ENCODE data around the gene STK32C. TPM values are rescaled to one million over a fixed set of nuclear protein-coding genes. Genes with fewer than 3 reads are reported as not detected.
A peak's percentile ranks its signal among the peaks of the same experiment; 100 is the strongest.

The STK32C gene
- total and polyA plus RNA-seq, 8 donors: 9.9 to 18.2 (median 11.6) TPM

- no peak for TF ChIP-seq CTCF (IDR thresholded peaks at IDR 0.05)
- no peak overlapping the region for H3K27ac ChIP-seq
- no peak overlapping the region for H3K4me3 ChIP-seq
- intact Hi-C loops (cut with DNase I): no loop called here
- H3K9me3 ChIP-seq: no peaks in the 10 kb centered on the region
- H3K36me3 ChIP-seq: no peaks in the 10 kb centered on the region
- peaks cover 0 to 67% of the 10 kb centered on the region in 2 donors for H3K27me3 ChIP-seq
- no peak for ATAC-seq
- H3K4me1 ChIP-seq: no peaks in the 10 kb centered on the region
- peak in 2 of 4 donors; percentile 26 to 44 for DNase-seq
Measured at GRCh38 chr10:132167041-132167674, 140.6 kb downstream of the STK32C start.

- H3K27ac ChIP-seq: no peak overlapping the region
- ATAC-seq: no peak
- H3K4me3 ChIP-seq: no peak overlapping the region
- no peaks in the 10 kb centered on the region for H3K36me3 ChIP-seq
- H3K4me1 ChIP-seq: no peaks in the 10 kb centered on the region
- no peaks in the 10 kb centered on the region for H3K9me3 ChIP-seq
- peaks cover 0 to 66% of the 10 kb centered on the region in 2 donors for H3K27me3 ChIP-seq
- intact Hi-C loops (cut with DNase I): no loop called here
- peak in 2 of 4 donors; percentile 20 to 46 for DNase-seq
- TF ChIP-seq CTCF (IDR thresholded peaks at IDR 0.05): no peak
Measured at GRCh38 chr10:132166216-132166950, 141.4 kb downstream of the STK32C start.

GRCh38 chr10:132165416-132165980 lies 142.3 kb downstream of the STK32C start:
- intact Hi-C loops (cut with DNase I): no loop called here
- H3K4me3 ChIP-seq: no peak overlapping the region
- no peak for ATAC-seq
- peaks cover 0 to 57% of the 10 kb centered on the region in 2 donors for H3K27me3 ChIP-seq
- H3K4me1 ChIP-seq: no peaks in the 10 kb centered on the region
- H3K9me3 ChIP-seq: no peaks in the 10 kb centered on the region
- no peaks in the 10 kb centered on the region for H3K36me3 ChIP-seq
- no peak overlapping the region for H3K27ac ChIP-seq
- DNase-seq: peak in 2 of 4 donors; percentile 25 to 64
- no peak for TF ChIP-seq CTCF (IDR thresholded peaks at IDR 0.05)

- H3K4me1 ChIP-seq: no peaks in the 10 kb centered on the region
- no peak overlapping the region for H3K4me3 ChIP-seq
- no peak for TF ChIP-seq CTCF (IDR thresholded peaks at IDR 0.05)
- no peaks in the 10 kb centered on the region for H3K9me3 ChIP-seq
- peaks cover 0 to 50% of the 10 kb centered on the region in 2 donors for H3K27me3 ChIP-seq
- H3K27ac ChIP-seq: no peak overlapping the region
- no peaks in the 10 kb centered on the region for H3K36me3 ChIP-seq
- ATAC-seq (no peak), DNase-seq (peak in 2 of 4 donors; percentile 27 to 71)
- intact Hi-C loops (cut with DNase I): no loop called here
Measured at GRCh38 chr10:132164761-132165278, 142.9 kb downstream of the STK32C start.

All from left lung (tissue), 10 donors.